IPS-18c (cell line): ENCODE data around the gene FAM20C.

Experiments used
- H3K4me3 ChIP-seq: 2 replicates; pipeline ENCODE4 v1.7.0; 2013; ENCODE audit warnings: low read depth, mild to moderate bottlenecking, low read length, moderate library complexity; ENCODE audit not compliant: insufficient read depth
- H3K9me3 ChIP-seq: one replicate; pipeline ENCODE4 v1.6.1; 2013; ENCODE audit warnings: mild to moderate bottlenecking, low read length, moderate library complexity; ENCODE audit not compliant: control insufficient read depth, insufficient read depth

Gene FAM20C

GRCh38 chr7:226281-226895 lies 34.0 kb downstream of the FAM20C start:
- H3K4me3 ChIP-seq = no peak overlapping the region
- H3K9me3 ChIP-seq = no peaks in the 10 kb centered on the region

- Histone ChIP-seq H3K4me3 (no peak overlapping the region), H3K9me3 (no peaks in the 10 kb centered on the region)
These were observed 35.6 kb downstream of the FAM20C start for GRCh38 chr7:227926-228325.

GRCh38 chr7:228610-229009 lies 36.2 kb downstream of the FAM20C start:
- no peak overlapping the region for H3K4me3 ChIP-seq
- no peaks in the 10 kb centered on the region for H3K9me3 ChIP-seq

- Histone ChIP-seq H3K4me3 (no peak overlapping the region), H3K9me3 (no peaks in the 10 kb centered on the region)
These were observed 37.0 kb downstream of the FAM20C start for GRCh38 chr7:229184-229964.

GRCh38 chr7:230274-230673 lies 37.9 kb downstream of the FAM20C start:
- no peaks in the 10 kb centered on the region for H3K9me3 ChIP-seq
- H3K4me3 ChIP-seq = no peak overlapping the region

- no peak overlapping the region for H3K4me3 ChIP-seq
- no peaks in the 10 kb centered on the region for H3K9me3 ChIP-seq
These were observed 38.9 kb downstream of the FAM20C start for GRCh38 chr7:231030-231857.

GRCh38 chr7:231858-232246 lies 39.5 kb downstream of the FAM20C start:
- no peaks in the 10 kb centered on the region for H3K9me3 ChIP-seq
- no peak overlapping the region for H3K4me3 ChIP-seq

GRCh38 chr7:232410-233248 lies 40.3 kb downstream of the FAM20C start:
- H3K9me3 ChIP-seq = no peaks in the 10 kb centered on the region
- H3K4me3 ChIP-seq = no peak overlapping the region

- Histone ChIP-seq H3K9me3 (no peaks in the 10 kb centered on the region), H3K4me3 (no peak overlapping the region)
These were observed 41.1 kb downstream of the FAM20C start for GRCh38 chr7:233249-234035.

- H3K4me3 ChIP-seq = no peak overlapping the region
These were observed 41.8 kb downstream of the FAM20C start for GRCh38 chr7:234051-234707.

GRCh38 chr7:234708-235553 lies 42.6 kb downstream of the FAM20C start:
- no peaks in the 10 kb centered on the region for H3K9me3 ChIP-seq
- no peak overlapping the region for H3K4me3 ChIP-seq

More at GRCh38 chr7:234051-234707, 41.8 kb downstream of the FAM20C start:
- H3K9me3 ChIP-seq = no peaks in the 10 kb centered on the region

- Histone ChIP-seq H3K4me3 (no peak overlapping the region), H3K9me3 (peaks cover 2% of the 10 kb centered on the region)
These were observed 43.4 kb downstream of the FAM20C start for GRCh38 chr7:235576-236395.

- peaks cover 2% of the 10 kb centered on the region for H3K9me3 ChIP-seq
- H3K4me3 ChIP-seq = no peak overlapping the region
These were observed 44.6 kb downstream of the FAM20C start for GRCh38 chr7:236967-237366.

- H3K9me3 ChIP-seq = peaks cover 2% of the 10 kb centered on the region
- H3K4me3 ChIP-seq = no peak overlapping the region
These were observed 45.0 kb downstream of the FAM20C start for GRCh38 chr7:237385-237784.
